G401 (cell line): ENCODE data around the gene PKMYT1. TPM values are rescaled to one million over a fixed set of nuclear protein-coding genes. Genes with fewer than 3 reads are reported as not detected.
A peak's percentile ranks its signal among the peaks of the same experiment; 100 is the strongest.

Source experiments
- DNase-seq: peaks from one replicate; pipeline ENCODE4 v3.0.0-alpha.2; 2015; ENCODE audit warnings: low spot score
- in situ Hi-C: cut with HindIII; loops from 2 replicates; pipeline ENCODE4 v1.10.0; 2016; ENCODE audit warnings: low sequenced_read_pairs, mixed read lengths
- total RNA-seq: library from RNA; depleted of rRNA; stranded (reverse); fragments of >200 nt; shearing (Covaris generic); gene quantifications from 2 replicates; pipeline ENCODE4 v1.2.3, GENCODE V29; 2014

Gene PKMYT1
- total RNA-seq, 1 experiment from 2014 or later, result 19.0 TPM

DNA sequence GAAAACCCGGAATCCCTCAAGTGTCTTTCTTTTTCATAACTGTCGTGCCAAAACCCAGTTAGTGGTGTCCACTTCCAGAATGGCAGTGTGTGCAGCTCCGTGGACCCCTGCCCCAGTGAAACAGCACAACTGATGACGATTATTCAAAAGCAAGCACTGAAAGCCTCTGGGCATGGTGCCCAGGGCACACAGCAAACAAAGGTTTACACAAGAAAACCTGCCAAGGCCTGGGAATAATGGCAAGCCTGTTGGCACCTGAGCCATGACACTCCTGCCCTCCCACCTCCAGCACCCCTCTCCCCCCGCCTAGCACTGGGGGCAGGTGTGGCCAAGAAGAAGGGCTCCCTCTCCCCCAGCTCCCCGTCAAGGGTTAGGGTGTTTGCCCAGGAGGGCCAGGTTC lies 2.8 kb downstream of the PKMYT1 start:
- in situ Hi-C loops, result no loop called here
- DNase-seq, result no peak

DNA sequence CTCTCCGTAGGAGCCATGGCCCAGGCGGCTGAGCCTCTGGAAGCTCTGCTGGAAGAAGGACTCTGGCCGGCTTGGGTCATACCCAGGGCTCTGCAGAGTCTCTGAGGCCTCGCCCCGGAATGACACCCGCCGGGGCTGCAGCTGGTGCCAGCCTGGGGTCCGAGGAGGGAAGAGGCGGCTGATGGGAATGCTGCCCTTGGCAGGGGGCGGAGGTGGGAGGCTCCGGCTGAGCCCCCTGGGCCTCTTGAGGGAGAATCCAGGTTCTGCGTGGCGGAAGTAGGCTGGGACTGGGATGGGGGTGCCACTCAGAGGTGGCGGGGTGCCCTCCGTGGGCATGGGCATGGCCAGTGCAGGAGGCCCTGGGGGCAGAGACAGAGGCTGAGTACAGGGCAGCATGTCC lies 3.6 kb downstream of the PKMYT1 start:
- in situ Hi-C loops, result no loop called here
- no peak for DNase-seq

DNA sequence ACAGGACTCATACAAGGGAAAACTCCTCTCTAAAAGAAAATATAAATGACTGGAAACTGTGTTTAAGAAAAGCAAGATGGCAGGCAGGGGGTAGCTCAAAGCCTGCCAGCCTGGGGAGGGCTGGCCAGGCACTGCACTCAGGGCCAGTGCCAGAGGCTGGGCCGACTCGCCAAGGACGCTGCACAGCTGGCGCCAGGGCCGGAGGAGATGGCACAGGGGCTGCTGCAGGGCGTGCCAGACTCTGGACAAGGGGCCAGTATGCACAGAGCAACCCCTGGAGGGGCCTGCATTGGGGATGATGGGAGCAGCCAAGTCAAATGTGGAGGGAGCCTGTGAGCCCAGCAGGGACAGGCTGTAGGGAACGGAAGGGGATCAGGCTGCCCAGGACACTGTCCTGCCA lies 4.0 kb downstream of the PKMYT1 start:
- no peak for DNase-seq
- in situ Hi-C loops, result no loop called here

DNA sequence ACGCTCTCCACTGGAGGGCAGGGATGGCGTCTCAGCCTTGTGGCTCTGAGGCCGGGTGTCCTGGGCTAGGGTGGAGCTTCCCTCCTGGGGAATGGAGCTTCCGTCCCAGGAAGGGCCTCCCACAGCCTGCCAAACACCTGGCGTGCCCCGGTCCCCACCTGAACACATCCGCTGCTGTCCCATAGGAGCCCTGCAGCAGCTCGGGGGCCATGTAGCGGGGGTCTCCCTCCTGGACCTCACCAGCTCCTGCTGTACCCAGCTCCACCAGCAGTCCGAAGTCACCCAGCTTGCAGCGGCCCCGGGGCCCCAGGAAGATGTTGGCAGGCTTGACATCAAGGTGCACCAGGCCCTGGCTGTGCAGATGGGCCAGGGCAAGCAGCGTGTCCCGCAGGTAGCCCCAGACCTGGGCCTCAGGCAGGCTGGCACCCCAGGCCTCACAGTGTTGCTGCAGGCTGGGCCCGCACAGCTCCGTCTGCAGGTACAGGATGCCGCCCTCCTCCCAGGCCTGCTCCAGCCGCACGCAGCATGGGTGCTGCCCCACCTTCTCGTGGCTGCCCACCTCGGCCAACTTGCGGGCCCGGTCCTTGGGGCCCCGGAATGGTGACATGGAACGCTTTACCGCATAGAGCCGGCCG lies 5.0 kb downstream of the PKMYT1 start:
- in situ Hi-C loops, result no loop called here
- no peak for DNase-seq

DNA sequence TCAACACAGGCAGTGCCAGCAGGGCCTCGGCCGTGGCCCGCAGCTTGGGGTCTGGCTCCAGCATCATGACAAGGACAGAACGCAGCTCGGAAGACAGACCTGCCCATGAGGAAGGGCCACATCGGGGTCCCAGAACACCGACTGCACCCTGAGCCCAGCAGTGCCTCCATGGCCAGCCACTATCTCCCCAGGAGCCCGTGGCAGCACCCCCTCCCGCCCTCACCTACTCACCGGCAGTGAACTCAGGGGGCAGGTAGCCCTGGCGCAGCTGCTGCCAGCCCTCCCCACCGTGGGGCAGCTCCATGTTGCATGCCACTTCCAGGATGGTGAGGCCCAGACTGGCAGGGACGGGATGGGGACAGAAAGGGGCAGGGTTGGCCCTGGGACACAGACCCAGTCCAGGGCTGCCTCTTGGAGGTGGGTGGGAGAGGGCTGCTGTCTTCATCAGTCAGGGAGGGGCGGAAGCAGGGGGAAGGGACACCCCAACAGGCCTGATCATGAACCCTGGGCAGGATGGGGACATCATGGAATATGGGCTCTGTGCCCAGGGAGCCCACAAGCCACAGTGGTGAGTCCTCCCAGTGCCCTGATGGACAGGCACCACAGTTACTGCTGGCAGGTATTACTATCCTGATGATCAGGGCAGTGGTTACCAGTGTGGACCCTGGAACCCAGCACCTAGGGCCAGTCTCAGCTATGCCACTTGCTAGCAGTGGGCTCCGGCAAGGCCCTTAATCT lies 5.8 kb downstream of the PKMYT1 start:
- no peak for DNase-seq
- in situ Hi-C loops, result no loop called here

DNA sequence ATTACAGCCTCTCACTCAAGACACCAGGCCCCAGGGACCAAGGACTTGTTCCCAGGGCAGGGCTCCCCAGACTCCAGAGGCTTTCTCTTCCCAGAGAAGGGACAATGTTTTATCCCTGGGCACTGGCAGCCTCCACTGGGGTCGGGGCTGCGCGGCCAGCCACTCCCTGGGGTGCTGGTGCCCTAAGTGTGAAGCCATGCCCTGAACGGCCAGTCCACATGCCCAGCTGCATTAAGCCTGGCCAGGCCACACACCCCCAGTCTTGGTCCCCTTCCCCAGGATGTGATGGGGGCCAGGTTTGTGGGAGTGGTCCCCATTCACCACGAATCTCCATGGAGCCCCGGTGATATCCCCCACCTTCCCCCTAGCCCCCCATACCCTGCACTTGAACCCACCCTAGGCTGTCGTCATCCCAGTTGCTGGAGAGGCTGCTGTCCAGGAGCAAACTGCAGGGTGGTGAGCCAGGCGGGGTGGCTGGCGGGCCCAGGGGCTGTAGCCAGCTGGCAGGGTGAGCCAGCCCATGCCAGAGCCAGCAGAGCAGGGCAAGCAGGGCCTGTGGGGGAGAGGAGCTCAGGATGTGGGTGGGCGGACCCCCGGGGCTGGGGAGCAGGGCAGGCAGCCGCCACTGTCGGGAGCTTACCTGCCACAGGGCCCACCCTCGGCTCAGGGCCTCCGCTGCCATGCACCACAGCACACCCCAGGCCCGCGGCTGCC lies 6.5 kb downstream of the PKMYT1 start:
- no peak for DNase-seq
- in situ Hi-C loops, result no loop called here

DNA sequence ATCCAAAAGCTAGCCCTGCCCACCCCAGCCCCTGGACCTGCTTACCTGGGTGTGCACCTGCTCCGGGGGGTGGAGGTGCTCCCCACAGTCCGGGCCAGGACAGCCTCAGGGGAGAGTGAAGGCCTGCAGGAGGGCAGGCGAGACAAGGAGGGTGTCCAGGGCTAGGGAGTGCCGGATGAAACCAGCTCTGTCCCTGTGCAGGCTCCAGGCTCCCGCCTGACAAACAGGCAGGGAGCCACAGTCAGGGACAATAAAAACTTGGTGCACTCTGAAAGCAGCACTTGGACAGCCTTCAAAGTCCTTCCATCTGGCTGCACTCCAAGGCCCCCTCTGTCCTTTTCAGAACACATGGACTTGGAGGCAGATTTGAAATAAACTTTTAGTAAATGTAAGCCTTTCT lies 7.2 kb downstream of the PKMYT1 start:
- peak; percentile 25 for DNase-seq
- in situ Hi-C loops, result no loop called here

DNA sequence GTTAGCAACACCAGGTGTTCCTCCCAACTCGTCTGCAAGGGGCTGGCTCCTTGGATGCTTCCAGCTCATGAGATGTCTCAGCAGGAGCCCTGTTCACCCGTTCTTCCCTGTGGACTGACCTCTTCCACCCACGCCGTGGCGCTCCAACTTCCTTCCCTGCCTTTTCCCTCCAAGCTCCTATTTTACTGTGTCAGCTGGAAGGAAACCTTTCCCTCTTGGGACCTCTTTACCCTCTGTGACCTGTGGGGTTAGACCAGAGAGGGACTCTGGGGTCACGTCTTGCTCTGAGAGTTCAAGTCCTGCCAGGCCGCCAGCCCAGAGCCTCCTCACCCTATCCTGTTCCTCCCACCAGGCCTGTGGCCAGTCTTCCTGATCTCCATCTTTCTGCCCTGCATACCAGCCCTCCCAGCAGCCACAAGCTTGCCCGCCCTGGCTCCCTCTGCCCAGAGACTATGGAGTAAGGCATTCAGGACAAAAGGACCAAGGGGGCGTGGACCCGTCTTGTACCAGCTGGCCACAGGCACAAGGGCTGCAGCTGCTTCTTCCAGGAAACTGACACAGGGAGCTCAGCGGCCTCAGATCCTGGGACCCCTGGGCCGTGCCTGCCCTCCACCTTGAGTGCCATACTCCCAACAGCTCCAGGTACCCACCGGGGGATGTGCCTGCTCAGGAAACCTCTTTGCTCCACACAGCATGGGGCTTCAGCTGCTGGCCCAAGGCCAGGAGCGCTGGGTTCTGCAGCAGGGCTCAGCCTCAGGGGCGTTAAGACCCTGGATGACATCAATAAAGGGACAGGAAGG lies 8.1 kb downstream of the PKMYT1 start:
- no peak for DNase-seq
- in situ Hi-C loops, result no loop called here

DNA sequence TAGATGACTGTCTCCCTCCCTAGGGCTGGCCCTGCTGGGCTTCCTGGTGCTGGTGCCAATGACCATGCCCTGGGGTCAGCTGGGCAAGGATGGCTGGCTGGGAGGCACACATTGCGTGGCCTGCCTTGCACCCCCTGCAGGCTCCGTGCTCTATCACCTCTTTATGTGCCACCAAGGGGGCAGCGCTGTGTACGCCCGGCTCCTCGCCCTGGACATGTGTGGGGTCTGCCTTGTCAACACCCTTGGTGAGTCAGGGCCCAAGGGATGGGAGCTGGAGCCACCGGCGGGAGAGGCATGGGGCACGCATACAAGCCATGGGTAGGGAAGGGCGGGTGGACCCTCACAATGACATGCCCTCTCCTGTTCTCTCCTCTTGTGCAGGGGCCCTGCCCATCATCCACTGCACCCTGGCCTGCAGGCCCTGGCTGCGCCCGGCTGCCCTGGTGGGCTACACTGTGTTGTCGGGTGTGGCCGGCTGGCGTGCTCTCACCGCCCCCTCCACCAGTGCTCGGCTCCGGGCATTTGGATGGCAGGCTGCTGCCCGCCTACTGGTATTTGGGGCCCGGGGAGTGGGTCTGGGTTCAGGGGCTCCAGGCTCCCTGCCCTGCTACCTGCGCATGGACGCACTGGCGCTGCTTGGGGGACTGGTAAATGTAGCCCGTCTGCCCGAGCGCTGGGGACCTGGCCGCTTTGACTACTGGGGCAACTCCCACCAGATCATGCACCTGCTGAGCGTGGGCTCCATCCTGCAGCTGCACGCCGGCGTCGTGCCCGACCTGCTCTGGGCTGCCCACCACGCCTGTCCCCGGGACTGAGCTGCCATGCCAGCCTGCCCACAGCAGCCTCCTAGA lies 8.9 kb downstream of the PKMYT1 start:
- no peak for DNase-seq
- in situ Hi-C loops, result no loop called here

DNA sequence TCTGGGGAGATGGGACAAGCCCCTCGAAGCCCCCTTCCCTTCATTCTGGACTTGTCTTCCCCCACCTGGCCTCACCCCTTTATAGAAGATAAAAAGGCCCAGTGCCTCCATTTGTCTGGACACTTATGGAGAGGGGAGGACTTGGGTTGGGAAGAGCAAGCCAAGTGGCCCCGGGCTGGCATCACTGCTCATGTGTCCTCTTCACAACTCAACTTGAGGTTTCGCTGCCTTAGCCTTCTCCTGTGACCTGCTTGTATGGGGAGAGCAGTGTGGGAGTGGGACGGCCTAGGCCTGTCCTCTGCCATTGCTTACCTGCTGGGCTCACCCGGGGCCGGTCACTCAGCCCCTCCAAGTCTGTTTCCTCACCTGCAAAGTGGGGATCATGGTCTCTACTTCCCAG lies 9.7 kb downstream of the PKMYT1 start:
- in situ Hi-C loops, result no loop called here
- DNase-seq, result no peak

DNA sequence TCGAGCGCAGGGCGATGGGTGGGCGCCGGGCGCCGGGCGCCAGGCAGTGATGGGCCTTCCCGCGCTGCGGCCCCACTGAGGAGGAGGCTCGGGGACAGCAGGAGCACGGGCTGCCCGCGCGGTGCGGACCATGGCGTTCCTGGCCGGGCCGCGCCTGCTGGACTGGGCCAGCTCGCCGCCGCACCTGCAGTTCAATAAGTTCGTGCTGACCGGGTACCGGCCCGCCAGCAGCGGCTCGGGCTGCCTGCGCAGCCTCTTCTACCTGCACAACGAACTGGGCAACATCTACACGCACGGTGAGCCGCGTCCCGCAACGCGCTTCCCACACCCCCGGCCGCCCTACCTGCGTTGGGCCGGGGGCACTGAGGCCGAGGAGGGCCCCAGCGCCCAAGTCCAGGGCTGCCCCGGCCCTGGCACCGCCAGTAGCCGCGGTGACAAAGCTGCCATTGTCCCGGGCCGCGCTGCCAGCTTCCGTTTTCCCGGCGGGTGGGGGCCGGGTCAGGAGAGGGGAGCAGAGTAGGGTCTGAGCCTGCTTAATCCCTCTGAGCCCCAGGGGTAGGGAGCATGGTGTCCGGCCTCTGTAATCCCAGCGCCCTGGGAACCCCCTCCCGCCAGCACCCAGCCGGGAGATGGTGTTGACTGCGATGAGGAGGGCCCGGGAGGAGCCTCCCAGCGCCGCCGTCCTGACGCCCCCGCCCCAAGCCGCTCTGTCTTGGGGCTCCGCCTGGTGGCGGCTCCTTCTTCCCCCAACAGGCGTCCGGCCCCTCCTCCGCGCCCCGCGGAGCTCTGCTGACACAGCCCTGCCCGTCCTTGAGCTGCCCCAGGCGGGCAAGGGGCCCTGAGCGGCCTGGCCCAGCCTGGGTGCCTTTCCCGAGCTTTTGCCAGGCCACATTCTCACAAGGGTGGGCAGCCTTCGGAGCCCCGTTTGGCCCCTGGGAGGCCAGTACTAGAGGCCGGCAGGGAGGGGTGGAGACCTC lies 10.4 kb downstream of the PKMYT1 start:
- no peak for DNase-seq
- in situ Hi-C loops, result no loop called here

DNA sequence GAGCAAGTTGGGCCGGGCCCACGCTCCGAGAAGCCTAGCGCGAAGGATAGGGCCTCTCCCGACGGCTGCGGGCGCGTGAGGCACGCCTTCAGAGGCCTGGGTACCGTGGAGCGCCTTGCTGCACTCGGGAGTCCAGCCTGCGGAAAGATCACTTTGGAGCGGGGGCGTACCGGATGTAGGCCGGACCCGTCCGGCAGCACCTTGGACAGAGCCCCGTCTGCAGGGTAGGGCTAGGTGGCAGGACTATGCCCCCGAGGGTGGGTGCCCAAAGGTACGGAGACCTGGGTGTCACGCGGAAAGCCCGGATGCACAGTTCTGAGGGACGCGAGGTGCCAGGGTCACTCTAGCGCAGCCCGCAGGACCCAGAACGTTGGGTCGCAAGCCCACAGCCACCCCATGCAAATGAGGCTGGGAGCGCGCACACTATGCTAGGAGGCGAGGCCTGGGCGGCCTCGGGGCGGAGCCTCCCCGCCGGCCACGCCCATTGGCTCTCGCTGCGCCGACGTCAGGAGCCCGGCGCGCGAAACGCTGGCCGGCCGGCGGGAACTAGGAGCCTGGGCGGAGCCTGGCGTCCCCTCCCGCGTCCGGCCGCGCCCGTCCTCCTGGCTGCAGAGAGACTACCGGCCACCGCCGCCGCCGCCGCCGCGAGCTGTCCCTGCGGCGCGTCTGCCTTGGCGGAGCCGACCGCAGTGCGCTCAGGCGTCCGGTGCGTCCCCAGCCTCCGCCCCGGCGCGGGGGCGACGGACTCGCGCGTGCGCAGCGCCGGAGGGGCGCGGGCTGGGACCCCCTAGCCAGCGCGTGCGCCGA lies 11.3 kb downstream of the PKMYT1 start, which contains the start of gene PAQR4:
Gene PAQR4, plus strand, starts transcription at position 611 of the 807 bp plus-strand sequence. CDS start 327 bp downstream, outside the sequence.
- DNase-seq, result peak; percentile 87
- in situ Hi-C loops, result no loop called here

DNA sequence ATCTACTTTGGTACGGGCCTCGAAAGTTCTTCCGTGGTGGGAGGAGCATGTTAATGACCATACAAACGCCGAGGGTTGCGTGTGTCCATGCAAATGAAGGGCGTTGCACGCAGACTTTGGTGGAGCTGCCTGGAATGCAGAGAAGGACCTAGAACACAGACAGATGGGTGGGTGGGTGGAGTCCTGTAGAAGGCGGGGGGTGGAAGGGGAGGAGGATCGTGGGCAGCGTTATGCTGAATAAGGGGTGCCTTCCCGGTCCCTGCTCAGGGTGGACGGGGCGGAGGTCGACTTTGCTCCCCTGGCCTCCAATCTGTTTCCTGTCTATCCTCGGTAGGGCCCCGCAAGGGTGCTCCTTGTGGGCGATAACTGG lies 11.9 kb downstream of the PKMYT1 start:
- in situ Hi-C loops, result no loop called here

DNA sequence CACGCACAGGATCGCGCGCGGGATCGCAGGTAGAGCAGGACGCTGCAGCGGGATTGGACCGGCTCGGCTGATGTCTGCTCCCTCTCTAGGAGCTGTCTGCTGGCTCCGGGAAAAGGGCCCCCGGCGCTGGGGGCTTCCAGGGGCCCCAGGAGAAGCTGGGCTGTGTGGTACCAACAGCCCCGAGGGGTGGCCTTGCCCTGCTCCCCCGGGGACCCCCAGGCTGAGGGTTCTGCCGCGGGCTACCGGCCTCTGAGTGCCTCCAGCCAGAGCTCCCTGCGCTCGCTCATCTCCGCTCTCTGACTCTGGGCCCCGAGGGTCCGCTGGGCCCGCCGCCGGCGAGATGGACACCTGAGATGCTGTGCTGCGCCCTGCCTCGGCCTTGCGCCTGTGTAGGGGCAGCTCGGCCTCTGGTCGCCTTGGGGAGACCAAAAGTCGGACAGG lies 12.5 kb downstream of the PKMYT1 start:
- DNase-seq, result no peak
- in situ Hi-C loops, result no loop called here

More for the DNA sequence above, 11.9 kb downstream of the PKMYT1 start:
- no peak for DNase-seq

DNA sequence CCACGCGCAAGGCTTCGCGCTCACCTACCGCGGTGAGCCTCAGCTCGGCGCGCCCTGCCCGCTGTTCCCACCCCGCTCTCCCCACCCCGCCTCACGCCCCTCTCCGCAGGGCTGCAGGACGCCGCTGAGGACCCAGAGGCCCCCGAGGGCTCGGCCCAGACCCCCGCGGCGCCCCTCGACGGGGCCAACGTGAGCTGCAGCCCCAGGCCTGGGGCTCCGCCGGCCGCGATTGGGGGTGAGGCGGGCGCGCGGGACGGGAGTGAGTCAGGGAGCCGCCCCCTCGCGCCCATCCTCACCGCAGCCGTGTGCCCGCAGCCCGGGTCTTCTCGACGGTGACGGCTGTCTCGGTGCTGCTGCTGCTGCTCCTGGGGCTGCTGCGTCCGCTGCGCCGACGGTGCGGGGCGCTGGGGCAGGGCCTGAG lies 13.0 kb downstream of the PKMYT1 start:
- DNase-seq, result no peak
- in situ Hi-C loops, result no loop called here

DNA sequence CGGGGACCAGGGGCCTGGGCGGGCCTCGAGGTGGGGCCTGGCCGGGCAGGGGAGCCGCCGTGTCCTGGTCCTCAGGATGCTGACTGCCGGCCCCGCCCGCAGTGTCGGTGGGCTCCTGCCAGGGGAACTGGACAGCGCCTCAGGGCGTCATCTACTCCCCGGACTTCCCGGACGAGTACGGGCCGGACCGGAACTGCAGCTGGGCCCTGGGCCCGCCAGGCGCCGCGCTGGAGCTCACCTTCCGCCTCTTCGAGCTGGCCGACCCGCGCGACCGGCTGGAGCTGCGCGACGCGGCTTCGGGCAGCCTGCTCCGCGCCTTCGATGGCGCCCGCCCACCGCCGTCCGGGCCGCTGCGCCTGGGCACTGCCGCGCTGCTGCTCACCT lies 13.4 kb downstream of the PKMYT1 start:
- in situ Hi-C loops, result no loop called here
- DNase-seq, result no peak
